GM18508 (cell line): ENCODE measurements around the gene BTN1A1.
"Not testable (repeated sequence)": the region's sequence is repeated elsewhere in the genome, so short reads cannot be mapped to it uniquely, and the experiment has no call there.

ENCODE experiments used
- ATAC-seq: cut with Tn5 transposase; IDR thresholded peaks from one replicate; pipeline ENCODE4 v1.9.1; 2021; ENCODE audit warnings: moderate number of reproducible peaks; ENCODE audit not compliant: insufficient read depth, unreplicated experiment

Gene BTN1A1

DNA sequence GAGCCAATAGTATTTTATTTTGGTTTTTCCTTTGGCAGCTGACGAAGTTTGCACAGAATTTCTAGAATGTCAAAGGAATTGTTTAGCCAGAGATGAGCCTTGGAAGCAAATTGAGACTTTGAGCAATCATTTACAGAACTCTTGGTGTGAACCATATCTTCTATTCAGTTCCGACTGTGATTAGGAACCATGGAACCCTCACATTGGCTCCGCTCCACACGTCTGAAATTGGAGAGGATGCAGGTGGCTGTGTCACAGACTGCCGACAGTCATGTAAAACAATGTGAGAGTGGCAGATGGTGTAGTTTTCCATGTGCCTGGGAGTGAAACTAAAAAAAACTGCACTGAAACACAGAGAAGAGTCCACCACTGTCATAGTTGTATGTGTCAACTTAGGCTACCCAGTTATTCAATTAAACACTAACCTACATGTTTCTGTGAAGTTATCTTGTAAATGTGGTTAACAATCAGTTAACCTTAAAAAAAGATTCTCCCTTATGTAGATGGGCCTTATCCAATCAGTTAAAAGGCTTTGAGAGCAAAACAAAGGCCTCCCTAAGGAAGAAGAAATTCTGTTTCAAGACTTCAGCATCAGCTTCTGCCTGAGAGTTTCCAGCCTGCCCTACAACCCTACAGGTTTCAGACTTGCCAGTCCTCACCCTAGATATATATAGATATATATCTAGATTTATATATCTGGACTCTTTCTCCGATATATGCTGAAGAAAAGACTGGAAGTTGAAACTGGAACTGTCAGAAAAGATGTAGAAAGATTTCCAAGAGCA is 34.8 kb downstream of the BTN1A1 start:
- ATAC-seq = no peak

DNA sequence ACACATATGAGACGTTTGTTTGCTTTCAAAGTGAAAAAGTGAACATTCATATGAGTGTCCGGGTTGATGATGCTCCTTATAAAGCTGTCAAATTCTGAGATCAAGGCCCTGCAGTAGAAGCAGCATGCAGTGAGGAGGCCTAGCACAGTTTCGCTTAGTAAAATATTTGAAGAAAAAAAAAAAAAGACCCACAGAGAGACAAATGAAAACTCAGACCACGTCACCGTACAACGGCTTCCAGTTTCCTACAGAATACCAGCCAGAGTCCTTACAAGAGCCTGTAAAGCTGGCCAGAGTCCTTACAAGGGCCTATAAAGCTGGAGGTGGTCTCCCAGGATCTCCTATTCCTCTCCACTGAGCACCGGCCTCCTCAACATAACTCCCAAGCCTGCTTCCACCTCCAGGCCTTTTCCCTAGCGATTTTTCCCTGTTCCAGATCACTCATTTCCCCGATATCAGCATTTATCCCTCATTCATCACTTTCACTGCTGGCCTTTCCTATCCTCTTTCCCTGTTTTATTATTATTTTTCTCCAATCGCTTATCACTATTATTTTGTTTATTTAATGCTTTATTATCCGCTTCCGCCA is 36.6 kb downstream of the BTN1A1 start:
- no peak for ATAC-seq

DNA sequence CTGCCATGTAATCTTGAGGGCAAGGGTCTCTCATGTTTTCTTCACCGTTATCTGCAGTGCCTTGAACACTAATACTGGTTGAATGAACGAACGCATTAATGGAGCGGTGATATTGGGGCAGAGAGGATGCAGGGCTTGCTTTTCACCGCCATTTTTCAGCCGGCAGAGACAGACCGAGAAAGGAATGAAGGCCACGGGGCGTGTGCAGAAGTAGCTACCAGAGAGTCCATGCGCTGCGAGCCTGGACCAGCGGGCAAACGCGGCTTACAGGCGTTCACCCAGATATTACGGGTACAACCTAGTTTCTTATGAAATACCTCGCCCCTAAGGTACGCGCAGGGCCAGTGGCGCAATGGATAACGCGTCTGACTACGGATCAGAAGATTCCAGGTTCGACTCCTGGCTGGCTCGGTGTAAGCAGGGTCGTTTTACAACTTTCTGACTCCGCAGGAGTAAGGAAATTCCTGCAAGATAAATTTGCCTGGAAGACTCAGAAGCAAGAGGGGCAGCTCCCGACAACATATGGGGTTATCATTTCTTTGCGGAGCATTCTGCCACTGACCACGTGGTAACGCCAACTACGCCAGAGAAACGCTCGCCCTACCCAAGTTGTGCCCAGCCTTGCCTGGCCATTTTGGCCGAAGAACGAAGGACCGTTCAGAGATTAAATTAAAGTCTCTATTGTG is 37.2 kb downstream of the BTN1A1 start:
- ATAC-seq = peak; percentile 28

DNA sequence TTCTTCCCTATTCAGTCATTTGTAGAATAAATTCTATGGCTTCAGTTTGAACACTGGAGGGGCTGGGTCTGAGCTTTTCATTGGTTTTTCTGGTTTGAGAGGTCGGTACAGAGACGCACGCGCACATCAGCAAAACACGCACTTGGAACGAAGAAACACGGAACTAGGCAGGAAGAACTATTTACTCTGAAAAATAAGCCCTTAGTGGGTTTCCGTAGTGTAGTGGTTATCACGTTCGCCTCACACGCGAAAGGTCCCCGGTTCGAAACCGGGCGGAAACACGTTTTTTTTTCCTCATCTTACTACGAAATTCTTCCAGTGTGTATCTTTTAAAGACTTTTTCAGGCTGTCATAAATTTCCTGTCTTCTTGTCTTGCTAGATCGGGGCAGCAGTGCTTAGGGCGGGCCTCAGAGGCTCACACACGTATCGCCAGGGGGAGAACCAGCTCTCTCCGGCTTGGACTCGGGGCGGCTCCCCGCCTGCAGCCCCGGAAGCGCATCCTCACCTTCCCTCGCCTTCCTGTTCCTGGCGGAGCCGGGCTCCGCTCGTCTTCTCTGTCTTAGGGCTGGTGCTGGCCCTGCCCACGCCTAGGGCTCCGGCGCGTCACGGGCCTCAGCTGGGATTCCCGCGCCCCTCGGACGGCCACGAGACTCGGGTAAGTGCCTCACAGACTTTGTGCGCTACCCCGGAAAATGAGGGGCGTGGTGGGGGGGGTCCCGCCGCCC is 37.9 kb downstream of the BTN1A1 start, which contains the start of gene HMGN4:
Gene HMGN4 (plus strand): TSS at position 521 of the 726 bp plus-strand sequence. CDS start 6,841 bp downstream, outside the sequence.
- ATAC-seq = peak; percentile 25

DNA sequence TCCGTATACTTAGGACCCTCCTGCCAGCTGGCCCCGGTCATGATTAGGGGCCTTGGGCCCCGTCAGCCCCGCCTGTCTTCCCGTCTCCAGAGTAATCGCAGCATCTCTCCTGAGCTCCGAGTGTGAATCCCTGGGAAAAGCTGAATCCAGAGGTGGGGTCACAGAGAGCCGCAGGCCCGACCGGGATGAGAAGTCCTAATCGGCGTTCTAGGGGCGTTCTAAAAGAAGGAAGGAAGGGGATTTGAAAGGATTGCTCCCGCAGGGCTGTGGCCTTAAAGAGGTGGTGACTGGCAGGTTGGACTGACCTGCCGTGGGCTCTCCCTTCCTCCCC is 38.4 kb downstream of the BTN1A1 start:
- no peak for ATAC-seq

DNA sequence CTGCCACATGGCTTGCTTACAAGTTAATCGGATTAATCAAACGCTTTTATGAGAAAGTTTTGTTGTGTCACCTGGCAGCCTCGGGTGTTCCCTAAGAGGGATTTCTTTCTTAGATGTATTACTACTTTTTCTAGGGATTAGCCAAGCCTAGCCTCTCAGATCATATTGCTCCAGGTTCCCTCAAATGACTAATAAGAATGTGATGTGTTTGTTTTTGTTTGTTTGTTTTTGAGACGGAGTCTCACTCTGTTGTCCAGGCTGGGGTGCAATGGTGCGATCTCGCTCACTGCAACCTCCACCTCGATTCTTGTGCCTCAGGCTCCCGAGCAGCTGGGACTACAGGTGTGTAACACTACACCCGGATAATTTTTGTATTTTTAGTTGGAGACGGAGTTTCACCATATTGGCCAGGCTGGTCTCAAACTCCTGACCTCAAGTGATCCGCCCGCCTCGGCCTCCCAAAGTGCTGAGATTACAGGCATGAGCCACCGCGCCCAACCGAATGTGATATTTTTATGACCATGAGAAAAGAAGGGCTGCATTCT is 39.0 kb downstream of the BTN1A1 start:
- ATAC-seq = no peak

DNA sequence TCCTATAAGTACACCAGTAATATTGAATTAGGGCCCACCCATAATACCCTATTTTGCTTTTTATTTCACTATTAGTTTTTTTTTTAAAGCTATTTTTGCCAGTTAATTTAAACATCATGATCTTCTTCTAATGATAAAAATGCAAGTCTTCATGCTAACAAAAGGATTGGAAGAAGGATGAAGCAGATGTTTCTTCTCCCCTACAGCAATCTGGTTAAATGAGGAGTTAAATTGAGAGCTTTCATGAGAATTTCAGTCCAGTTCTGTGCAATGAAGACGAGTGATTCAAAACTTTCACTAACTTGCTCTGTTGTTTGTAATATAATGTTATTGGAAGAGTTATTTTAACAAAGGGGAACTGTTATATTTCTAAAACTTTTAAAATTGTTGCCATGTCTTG is 41.5 kb downstream of the BTN1A1 start:
- ATAC-seq = no peak

DNA sequence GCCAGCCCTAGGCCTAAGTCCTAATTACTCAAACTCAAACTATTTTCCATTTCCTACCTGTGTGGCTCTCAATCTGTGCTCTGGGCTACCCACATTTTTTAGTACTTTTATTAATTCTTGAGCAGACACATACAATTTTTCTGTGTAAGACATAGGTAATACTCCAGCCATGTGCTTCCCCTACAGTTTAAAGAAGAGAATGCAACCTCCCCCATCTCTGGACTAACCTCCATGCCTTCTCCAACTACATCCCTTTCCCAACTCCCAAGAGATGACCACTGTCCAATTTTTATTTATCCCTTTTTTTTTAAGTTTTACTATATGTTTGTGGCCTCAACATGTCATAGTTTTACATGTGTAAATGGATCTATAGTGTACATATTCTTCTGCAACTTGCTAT is 43.9 kb downstream of the BTN1A1 start:
- ATAC-seq = no peak

DNA sequence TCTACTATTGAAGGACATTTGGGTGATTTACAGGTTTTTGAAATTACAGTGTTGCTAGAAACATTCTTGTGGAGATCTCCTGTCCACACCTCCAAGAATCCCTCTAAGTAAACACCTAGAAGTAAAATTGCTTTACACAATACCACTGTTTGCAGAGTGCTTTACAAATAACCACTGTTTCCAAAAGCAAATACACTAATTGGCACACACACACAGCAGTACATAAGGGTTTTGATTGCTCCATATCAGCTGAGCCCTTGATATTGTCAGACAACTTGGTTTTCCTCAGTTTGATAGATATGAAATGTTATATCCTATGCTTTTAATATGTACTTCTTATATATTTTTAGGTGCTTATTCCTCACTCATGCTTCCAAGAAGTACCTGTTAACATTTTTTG is 44.4 kb downstream of the BTN1A1 start:
- ATAC-seq = no peak

DNA sequence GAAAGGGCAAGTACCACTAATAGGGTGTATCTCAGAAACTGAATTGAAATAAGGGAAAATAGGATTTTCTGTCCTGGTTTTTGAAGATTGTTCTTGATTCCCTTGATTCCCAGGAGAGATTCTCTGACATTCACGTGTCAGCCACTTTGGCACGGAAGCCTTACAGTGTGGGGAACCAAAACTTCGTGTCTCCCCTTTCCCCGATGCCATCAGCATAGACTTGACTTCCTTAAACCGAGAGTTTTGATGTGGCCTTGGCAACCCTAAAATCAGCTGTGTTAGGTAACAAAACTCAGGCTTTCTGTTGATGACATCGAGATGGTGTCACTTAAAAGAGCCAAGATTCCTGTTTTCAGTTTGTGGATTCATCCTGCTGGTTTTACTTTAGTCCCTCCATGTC is 45.5 kb downstream of the BTN1A1 start:
- ATAC-seq = no peak

DNA sequence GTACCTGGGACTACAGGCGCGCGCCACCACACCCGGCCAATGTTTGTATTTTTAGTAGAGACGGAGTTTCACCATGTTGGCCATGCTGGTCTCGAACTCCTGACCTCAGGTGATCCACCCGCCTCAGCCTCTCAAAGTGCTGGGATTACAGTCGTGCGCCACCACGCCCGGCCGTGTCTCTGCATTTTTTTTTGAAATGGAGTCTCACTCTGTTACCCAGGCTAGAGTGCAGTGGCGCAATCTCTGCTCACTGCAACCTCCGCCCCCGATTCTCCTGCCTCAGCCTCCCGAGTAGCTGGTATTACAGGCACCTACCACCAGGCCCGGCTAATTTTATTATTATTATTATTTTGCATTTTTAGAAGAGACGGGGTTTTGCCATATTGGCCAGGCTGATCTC is 47.3 kb downstream of the BTN1A1 start:
- not testable (repeated sequence) for ATAC-seq

DNA sequence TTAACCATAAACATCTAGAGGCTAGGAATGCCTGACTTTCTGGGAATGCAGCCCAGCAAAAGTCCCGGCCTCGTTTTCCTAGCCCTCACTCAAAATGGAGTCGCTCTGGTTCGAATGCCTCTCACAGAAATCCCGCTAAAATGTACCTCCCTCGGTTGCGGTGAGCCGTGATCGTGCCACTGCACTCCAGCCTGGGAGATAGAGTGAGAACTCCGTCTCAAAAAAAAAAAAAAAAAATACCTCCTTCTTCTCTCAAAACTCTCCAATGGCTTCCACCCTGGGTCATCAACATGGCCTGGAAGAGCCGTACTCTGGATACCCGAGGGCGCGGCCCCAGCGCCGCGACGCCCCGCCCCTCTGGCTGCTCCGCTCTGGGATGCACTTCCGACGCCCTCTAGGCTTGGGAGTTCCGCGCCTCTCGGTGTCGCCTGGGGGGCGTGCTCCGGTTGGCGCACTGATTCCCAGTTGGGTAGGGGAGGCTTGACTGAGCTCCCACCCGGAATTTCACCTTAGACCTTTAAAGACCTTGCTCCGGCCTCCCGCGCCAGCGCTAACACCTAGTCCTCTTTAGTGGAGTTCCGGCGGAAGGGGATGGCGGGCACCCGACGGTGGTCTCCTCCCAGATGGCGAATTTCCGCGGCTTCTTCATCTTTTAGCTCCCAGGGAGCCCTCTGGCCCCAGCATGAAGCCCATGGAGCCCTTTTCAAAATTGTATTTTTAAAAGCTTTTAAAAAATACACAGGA is 50.3 kb downstream of the BTN1A1 start:
- ATAC-seq = no peak

DNA sequence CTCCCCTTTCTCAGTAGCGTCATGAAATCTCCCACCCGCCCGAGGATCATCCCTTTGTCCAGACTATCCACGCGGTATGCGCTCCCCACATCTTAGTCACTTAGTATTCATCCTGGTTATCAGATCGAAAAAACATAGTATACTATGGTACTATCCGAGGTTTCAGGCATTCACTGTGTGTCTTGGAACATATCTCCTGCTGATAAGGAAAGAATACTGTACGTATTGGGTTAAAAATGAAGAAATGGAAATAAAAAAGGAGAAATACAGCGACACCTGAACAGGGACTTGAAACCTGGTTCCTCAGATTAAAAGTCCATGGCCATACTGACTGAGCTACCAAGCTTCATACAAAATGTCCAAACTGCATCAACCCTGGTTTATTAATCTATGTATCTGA is 52.1 kb downstream of the BTN1A1 start:
- no peak for ATAC-seq

DNA sequence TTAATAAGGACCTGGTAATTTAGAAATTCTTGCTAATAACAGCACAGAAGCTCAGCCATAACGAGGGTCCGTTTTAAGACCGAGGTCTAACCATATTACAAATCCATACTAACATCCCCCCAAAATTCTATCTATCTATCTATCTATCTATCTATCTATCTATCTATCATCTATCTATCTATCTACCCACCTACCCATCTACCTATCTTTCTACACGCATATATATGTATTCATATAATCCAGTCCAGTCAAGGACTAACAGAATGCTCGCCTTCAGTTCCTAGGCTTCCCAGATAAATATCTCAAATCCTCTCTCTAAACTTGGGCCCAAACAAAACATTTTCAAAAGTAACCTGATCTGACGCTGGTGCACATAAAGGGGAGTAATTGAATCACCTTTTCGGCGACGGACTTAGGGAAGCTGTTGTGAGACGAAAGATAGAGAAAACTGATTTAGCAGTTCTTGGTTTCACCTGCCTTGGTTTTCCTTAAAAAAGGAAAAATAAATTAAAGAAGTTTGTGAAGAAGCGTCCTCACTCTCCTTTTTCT is 52.6 kb downstream of the BTN1A1 start:
- ATAC-seq = no peak

DNA sequence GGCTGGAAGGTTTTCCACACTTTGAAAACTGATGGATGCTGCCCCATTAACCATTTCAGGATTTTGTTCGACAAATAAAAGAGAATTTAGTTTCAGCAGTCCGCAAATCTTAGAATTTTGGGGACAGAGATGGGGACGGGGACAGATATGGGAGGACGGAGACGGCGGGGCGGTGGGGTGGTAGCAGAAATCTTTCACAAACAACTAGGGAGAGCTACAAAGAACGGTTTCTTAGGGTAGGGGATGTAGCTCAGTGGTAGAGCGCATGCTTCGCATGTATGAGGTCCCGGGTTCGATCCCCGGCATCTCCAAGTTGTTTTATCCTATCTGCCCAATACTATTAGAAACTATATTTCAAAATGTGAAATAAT is 53.1 kb downstream of the BTN1A1 start:
- ATAC-seq = no peak

DNA sequence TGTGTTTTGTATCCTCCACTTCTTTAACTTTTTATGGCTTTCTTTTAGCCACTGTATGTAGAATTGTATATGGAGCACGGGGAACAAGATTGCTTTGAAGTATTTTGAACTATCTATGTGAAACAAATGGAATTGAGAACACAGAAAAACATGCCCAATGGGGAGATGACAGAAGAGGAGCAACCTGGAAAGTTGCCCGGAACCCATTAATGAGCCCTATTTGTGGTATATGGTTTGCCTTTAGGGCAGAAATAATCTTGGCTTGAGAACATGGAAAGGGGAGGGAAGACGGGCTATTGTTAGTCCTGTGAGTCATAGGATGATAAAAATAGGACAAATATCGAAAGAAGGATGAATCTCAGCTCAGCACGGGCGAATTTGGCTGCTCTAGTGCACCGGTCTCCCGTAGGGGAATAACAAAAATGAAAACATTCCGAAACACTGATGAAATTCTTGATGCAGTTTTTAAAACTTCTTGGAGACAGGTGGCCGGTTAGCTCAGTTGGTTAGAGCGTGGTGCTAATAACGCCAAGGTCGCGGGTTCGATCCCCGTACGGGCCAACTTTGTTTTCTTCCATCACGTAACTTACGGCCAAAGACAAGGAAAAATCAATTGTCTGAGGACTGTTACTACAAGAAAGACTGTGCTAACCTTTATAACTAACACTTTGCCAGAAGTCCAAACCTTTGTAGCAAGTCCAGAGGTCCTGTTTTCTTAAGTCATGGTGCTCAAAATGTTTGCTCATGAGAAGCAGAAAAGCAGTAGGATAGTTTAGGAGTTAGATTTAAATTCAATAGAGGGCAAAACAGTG is 53.7 kb downstream of the BTN1A1 start:
- no peak for ATAC-seq

DNA sequence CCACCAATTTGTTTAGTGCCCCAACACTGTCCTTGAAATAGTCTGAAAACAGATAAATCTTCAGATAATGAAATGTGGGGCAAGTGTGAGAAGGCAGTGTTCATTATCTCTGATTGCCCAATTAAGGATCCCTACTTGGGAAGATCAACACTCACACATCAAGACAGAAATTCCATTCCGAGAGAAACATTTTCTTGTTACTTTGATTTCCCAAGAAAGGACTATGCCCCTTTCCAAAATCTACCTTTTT is 54.3 kb downstream of the BTN1A1 start:
- no peak for ATAC-seq

DNA sequence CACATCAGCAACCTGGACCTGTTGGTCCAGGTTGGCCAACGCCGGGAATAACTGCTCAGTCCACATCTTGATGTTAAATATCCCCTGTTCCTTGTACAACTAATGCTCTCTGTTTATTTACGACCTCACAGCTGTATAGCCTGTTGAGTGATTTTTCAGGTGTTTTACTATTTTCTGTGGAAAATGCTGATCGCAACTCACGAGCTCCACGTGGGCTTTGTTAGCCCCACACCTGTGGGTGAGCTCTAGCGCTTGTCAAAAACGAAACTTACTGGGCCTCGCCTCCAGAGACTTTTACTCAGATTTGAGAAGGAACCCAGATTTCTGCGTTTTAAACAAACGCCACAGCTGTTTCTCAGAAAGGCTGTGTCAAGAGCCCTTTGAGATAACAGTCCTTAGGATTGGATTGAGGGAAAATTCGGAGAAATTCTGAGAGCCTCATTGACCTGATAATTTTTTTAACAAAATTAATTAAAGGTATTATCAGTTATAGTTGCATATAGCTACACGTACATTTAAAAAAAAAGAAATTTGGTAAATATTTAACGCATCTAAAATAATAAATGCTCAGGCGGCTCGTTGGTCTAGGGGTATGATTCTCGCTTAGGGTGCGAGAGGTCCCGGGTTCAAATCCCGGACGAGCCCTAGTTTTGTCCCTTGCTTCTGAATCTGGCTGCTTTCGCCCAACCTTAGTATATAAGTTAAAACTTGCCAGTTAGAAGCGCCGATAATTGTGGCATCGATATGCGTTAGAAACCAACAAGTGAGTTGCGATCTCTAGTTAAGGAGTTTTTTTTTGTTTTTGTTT is 54.8 kb downstream of the BTN1A1 start:
- no peak for ATAC-seq
